HEK293 (cell line): ENCODE measurements around the gene BCL6B.

Source experiments
- CTCF ChIA-PET: fragments of 350-600 bp; formaldehyde crosslinking; extraction: SDS; loops from one replicate; lab custom pipeline; 2021; ENCODE audit warnings: antibody characterized with exemption; lab: Yijun Ruan, JAX
- POLR2A ChIA-PET: fragments of 300-600 bp; formaldehyde crosslinking; extraction: SDS; loops from one replicate; lab custom pipeline; 2020; ENCODE audit warnings: antibody characterized with exemption, inconsistent platforms; lab: Yijun Ruan, JAX
- H3K27ac ChIP-seq: fragments of 200-500 bp; sonication (Bioruptor generic); 2 replicates; pipeline ENCODE4 v1.5.1; 2014; ENCODE audit warnings: low read depth, low read length, control low read depth, inconsistent platforms; ENCODE audit errors: extremely low read depth
- H3K36me3 ChIP-seq, 2 experiments: fragments of 200-500 bp in 1 of 2; sonication (Bioruptor generic) in 1 of 2; 1 replicate in 1 of 2; 2 replicates in 1 of 2; pipeline ENCODE4 v1.5.1; 2014 to 2017; ENCODE audit warnings: inconsistent platforms in 2 of 2, low read length in 2 of 2; ENCODE audit not compliant: control insufficient read depth in 2 of 2, insufficient read depth in 1 of 2
- H3K4me1 ChIP-seq: fragments of 200-500 bp; sonication (Bioruptor generic); 2 replicates; pipeline ENCODE4 v1.5.1; 2014; ENCODE audit warnings: mild to moderate bottlenecking, low read length, inconsistent platforms; ENCODE audit not compliant: control insufficient read depth, insufficient read depth
- H3K4me3 ChIP-seq: 2 replicates; pipeline ENCODE4 v1.5.1; 2011; ENCODE audit warnings: low read depth, mild to moderate bottlenecking, control low read depth, low read length, moderate library complexity
- H3K9me3 ChIP-seq: fragments of 200-500 bp; sonication (Bioruptor generic); 2 replicates; pipeline ENCODE4 v1.5.1; 2014; ENCODE audit warnings: low read depth, low read length, inconsistent platforms; ENCODE audit not compliant: control insufficient read depth, insufficient read depth
- INSM2 ChIP-seq: fragments of 450-650 bp; formaldehyde crosslinking; IDR thresholded peaks from 2 replicates; pipeline ENCODE4 v1.5.1; 2016; ENCODE audit warnings: missing biosample characterization, missing genetic modification characterization
- KLF8 ChIP-seq: fragments of 450-650 bp; formaldehyde crosslinking; IDR thresholded peaks from 2 replicates; pipeline ENCODE4 v1.5.1; 2016; ENCODE audit warnings: missing biosample characterization, missing genetic modification characterization
- KLF9 ChIP-seq: fragments of 450-650 bp; formaldehyde crosslinking; IDR thresholded peaks from 2 replicates; pipeline ENCODE4 v1.5.1; 2016; ENCODE audit warnings: missing biosample characterization, missing genetic modification characterization, low read depth
- SCRT2 ChIP-seq: fragments of 450-650 bp; formaldehyde crosslinking; IDR thresholded peaks from 2 replicates; pipeline ENCODE4 v1.5.1; 2016; ENCODE audit warnings: missing biosample characterization, missing genetic modification characterization
- ZBTB10 ChIP-seq: fragments of 450-650 bp; formaldehyde crosslinking; IDR thresholded peaks from 2 replicates; pipeline ENCODE4 v1.5.1; 2016; ENCODE audit warnings: missing biosample characterization, missing genetic modification characterization
- ZFP69B ChIP-seq: fragments of 450-650 bp; formaldehyde crosslinking; IDR thresholded peaks from 2 replicates; pipeline ENCODE4 v1.5.1; 2016; ENCODE audit warnings: missing biosample characterization, missing genetic modification characterization
- ZNF121 ChIP-seq: fragments of 450-650 bp; formaldehyde crosslinking; IDR thresholded peaks from 2 replicates; pipeline ENCODE4 v1.5.1; 2016; ENCODE audit warnings: missing biosample characterization, missing genetic modification characterization
- ZNF133 ChIP-seq: fragments of 450-650 bp; formaldehyde crosslinking; IDR thresholded peaks from 2 replicates; pipeline ENCODE4 v1.5.1; 2016; ENCODE audit warnings: missing biosample characterization, missing genetic modification characterization
- ZNF274 ChIP-seq, 2 experiments: fragments of 200-500 bp in 1 of 2; fragments of 450-650 bp in 1 of 2; sonication (Bioruptor generic) in 1 of 2; formaldehyde crosslinking in 1 of 2; IDR thresholded peaks; 2 replicates each; pipeline versions ENCODE4 v1.5.1 to v1.6.1; 2014 to 2016; ENCODE audit warnings: borderline replicate concordance in 1 of 2, inconsistent platforms in 1 of 2, low read length in 1 of 2, missing biosample characterization in 1 of 2, missing genetic modification characterization in 1 of 2
- ZNF311 ChIP-seq: fragments of 450-650 bp; formaldehyde crosslinking; IDR thresholded peaks from 2 replicates; pipeline ENCODE4 v1.5.1; 2017; ENCODE audit warnings: missing biosample characterization, missing genetic modification characterization, borderline replicate concordance
- ZNF610 ChIP-seq: fragments of 450-650 bp; formaldehyde crosslinking; IDR thresholded peaks from 2 replicates; pipeline ENCODE4 v1.5.1; 2016; ENCODE audit warnings: missing biosample characterization, missing genetic modification characterization, borderline replicate concordance
- ZNF707 ChIP-seq: fragments of 450-650 bp; formaldehyde crosslinking; IDR thresholded peaks from 2 replicates; pipeline ENCODE4 v1.5.1; 2016; ENCODE audit warnings: missing biosample characterization, missing genetic modification characterization
- ZNF843 ChIP-seq: fragments of 450-650 bp; formaldehyde crosslinking; IDR thresholded peaks from 2 replicates; pipeline ENCODE4 v1.5.1; 2016; ENCODE audit warnings: missing biosample characterization, missing genetic modification characterization
- TF ChIP-seq, protein P1 (sequence below): fragments of 450-650 bp; formaldehyde crosslinking; IDR thresholded peaks from 2 replicates; pipeline ENCODE4 v1.5.1; 2016; ENCODE audit warnings: missing biosample characterization, missing genetic modification characterization
- TF ChIP-seq, protein P2 (sequence below): fragments of 450-650 bp; formaldehyde crosslinking; IDR thresholded peaks from 2 replicates; pipeline ENCODE4 v1.5.1; 2017; ENCODE audit warnings: missing biosample characterization, mild to moderate bottlenecking, missing genetic modification characterization, moderate library complexity
- TF ChIP-seq, protein P3 (sequence below): fragments of 450-650 bp; formaldehyde crosslinking; IDR thresholded peaks from 2 replicates; pipeline ENCODE4 v1.5.1; 2017; ENCODE audit warnings: missing biosample characterization, missing genetic modification characterization

Gene BCL6B

DNA sequence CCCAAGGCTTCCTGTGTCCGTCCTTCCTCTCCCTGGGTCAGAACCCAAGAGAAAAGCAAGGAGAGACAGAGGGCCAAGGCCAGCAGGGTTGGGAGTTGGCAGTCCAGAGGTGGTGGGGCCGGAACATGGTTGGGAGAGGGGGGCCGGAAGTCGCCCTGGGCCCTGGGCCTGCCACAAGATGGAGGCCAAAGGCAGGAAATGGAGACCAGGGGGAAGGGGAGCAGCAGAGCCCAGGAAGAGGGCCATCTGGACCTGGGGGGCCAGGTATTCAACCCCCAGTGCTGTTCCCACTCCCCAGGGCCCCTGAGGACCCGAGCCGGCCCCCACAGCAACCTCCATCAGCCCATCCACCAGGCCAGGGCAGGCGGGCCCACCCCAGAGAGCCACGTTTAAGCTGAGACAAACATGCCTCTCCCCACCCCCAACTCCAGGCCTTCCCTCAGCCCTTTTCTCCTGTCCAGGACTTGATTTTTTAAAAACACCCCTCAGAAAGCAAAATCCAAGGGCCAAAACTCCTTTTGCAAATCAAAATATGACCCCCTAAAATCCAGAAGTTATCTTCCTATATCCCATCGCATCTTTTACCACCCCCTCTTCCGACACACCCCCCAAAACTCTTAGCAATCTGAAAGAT is 4.4 kb upstream of the BCL6B start:
- H3K4me1 ChIP-seq: peaks cover 6% of the 10 kb centered on the region; the same call in 1 of the 2 replicates
- peaks cover 0 to 23% of the 10 kb centered on the region in 2 experiments; a peak in 1 of 3 replicates for H3K36me3 ChIP-seq
- no peaks in the 10 kb centered on the region for H3K9me3 ChIP-seq
- TF ChIP-seq INSM2 (tag by site-specific recombination) (no peak), ZFP69B (peak; percentile 58; the same call in 1 of the 2 replicates), ZNF121 (no peak)
- TF ChIP-seq, protein P1, sequence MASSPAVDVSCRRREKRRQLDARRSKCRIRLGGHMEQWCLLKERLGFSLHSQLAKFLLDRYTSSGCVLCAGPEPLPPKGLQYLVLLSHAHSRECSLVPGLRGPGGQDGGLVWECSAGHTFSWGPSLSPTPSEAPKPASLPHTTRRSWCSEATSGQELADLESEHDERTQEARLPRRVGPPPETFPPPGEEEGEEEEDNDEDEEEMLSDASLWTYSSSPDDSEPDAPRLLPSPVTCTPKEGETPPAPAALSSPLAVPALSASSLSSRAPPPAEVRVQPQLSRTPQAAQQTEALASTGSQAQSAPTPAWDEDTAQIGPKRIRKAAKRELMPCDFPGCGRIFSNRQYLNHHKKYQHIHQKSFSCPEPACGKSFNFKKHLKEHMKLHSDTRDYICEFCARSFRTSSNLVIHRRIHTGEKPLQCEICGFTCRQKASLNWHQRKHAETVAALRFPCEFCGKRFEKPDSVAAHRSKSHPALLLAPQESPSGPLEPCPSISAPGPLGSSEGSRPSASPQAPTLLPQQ (tag by site-specific recombination): peak; percentile 74
- H3K27ac ChIP-seq: no peak overlapping the region
- H3K4me3 ChIP-seq: no peak overlapping the region
- POLR2A ChIA-PET: no interaction called here
- CTCF ChIA-PET: interaction anchor here (1.5 kb wide), 1 partner anchor 175 kb away, joined by 4 read pairs; no protein-coding TSS in a partner anchor

- Histone ChIP-seq H3K36me3 (peaks cover 0 to 16% of the 10 kb centered on the region in 2 experiments; a peak in 1 of 3 replicates), H3K27ac (peak overlapping the region; percentile 54; the same call in 1 of the 2 replicates), H3K9me3 (no peaks in the 10 kb centered on the region), H3K4me3 (no peak overlapping the region), H3K4me1 (peaks cover 6% of the 10 kb centered on the region; the same call in 1 of the 2 replicates)
- POLR2A ChIA-PET: no interaction called here
- CTCF ChIA-PET: interaction anchor here (0.6 to 2.8 kb wide), 5 partner anchors 15 to 353 kb away, joined by 3 to 21 read pairs (median 4); no protein-coding TSS in a partner anchor
- TF ChIP-seq, protein P2, sequence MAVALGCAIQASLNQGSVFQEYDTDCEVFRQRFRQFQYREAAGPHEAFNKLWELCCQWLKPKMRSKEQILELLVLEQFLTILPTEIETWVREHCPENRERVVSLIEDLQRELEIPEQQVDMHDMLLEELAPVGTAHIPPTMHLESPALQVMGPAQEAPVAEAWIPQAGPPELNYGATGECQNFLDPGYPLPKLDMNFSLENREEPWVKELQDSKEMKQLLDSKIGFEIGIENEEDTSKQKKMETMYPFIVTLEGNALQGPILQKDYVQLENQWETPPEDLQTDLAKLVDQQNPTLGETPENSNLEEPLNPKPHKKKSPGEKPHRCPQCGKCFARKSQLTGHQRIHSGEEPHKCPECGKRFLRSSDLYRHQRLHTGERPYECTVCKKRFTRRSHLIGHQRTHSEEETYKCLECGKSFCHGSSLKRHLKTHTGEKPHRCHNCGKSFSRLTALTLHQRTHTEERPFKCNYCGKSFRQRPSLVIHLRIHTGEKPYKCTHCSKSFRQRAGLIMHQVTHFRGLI (tag by site-specific recombination): no peak
- TF ChIP-seq ZBTB10 (tag by site-specific recombination) (peak; percentile 69; the same call in 1 of the 2 replicates), KLF9 (no peak)
These were observed 3.5 kb upstream of the BCL6B start for GRCh38 chr17:7019367-7019766.

- ChIA-PET POLR2A (no interaction called here), CTCF (interaction anchor here (0.6 to 3.1 kb wide), 9 partner anchors 12 to 354 kb away, joined by 3 to 35 read pairs (median 12); no protein-coding TSS in a partner anchor)
- Histone ChIP-seq H3K9me3 (no peaks in the 10 kb centered on the region), H3K36me3 (peaks cover 0 to 16% of the 10 kb centered on the region in 2 experiments; a peak in 1 of 3 replicates), H3K27ac (peak overlapping the region; percentile 54), H3K4me3 (peak overlapping the region; percentile 41), H3K4me1 (peaks cover 6% of the 10 kb centered on the region; the same call in 1 of the 2 replicates)
- no peak for TF ChIP-seq ZNF121
- no peak for TF ChIP-seq ZNF274 (IDR thresholded peaks at IDR 0.05; ENCODE audit: low read length)
- TF ChIP-seq ZNF274 (tag by site-specific recombination; IDR thresholded peaks at IDR 0.05; ENCODE audit: borderline replicate concordance): no peak
- TF ChIP-seq ZNF133 (tag by site-specific recombination): no peak
- 0 out of 2 replicates have a peak, but pooled peaks have one; percentile 22 for TF ChIP-seq SCRT2 (tag by site-specific recombination)
- TF ChIP-seq ZNF311 (tag by site-specific recombination): no peak
- TF ChIP-seq, protein P3, sequence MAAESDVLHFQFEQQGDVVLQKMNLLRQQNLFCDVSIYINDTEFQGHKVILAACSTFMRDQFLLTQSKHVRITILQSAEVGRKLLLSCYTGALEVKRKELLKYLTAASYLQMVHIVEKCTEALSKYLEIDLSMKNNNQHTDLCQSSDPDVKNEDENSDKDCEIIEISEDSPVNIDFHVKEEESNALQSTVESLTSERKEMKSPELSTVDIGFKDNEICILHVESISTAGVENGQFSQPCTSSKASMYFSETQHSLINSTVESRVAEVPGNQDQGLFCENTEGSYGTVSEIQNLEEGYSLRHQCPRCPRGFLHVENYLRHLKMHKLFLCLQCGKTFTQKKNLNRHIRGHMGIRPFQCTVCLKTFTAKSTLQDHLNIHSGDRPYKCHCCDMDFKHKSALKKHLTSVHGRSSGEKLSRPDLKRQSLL (tag by site-specific recombination): no peak
- no peak for TF ChIP-seq ZNF610 (tag by site-specific recombination)
- no peak for TF ChIP-seq ZNF843 (tag by site-specific recombination)
- TF ChIP-seq KLF8 (tag by site-specific recombination): no peak
- no peak for TF ChIP-seq ZNF707 (tag by site-specific recombination)
These were observed 2.9 kb upstream of the BCL6B start for GRCh38 chr17:7019839-7020519.
